MCF 10A (cell line): ENCODE measurements around the gene COPG2. TPM values are rescaled to one million over a fixed set of nuclear protein-coding genes. Genes with fewer than 3 reads are reported as not detected.

Experiments
- BruUV-seq: library from RNA; stranded (reverse); fragments of 400-500 nt; replicated peaks from 2 replicates; lab custom pipeline; 2021; lab: Mats Ljungman, UMichigan
- CTCF ChIA-PET: fragments of 300-600 bp; sonication (Branson Sonifier 250); formaldehyde crosslinking; extraction: SDS; loops from one replicate; lab custom pipeline; 2021; ENCODE audit warnings: antibody characterized with exemption, inconsistent platforms; lab: Yijun Ruan, JAX
- POLR2A ChIA-PET: fragments of 300-600, 350-650 bp; sonication (Branson Sonifier 250); formaldehyde crosslinking; extraction: SDS; loops from one replicate; lab custom pipeline; 2020; ENCODE audit warnings: antibody characterized with exemption, inconsistent platforms; lab: Yijun Ruan, JAX
- DNase-seq: peaks from one replicate; pipeline ENCODE4 v3.0.0-alpha.2; 2018; ENCODE audit not compliant: unreplicated experiment
- H3K27ac Mint-ChIP-seq: one replicate; pipeline ENCODE4 v1.8.0; 2022; ENCODE audit warnings: mild to moderate bottlenecking, low read depth, mixed read lengths; ENCODE audit not compliant: unreplicated experiment
- H3K27me3 Mint-ChIP-seq: one replicate; pipeline ENCODE4 v1.8.0; 2022; ENCODE audit warnings: mixed read lengths; ENCODE audit not compliant: insufficient read depth, unreplicated experiment
- H3K36me3 Mint-ChIP-seq: one replicate; pipeline ENCODE4 v1.8.0; 2022; ENCODE audit warnings: mild to moderate bottlenecking, moderate library complexity, mixed read lengths; ENCODE audit not compliant: insufficient read depth, unreplicated experiment
- H3K4me1 Mint-ChIP-seq: one replicate; pipeline ENCODE4 v1.8.0; 2022; ENCODE audit warnings: mixed read lengths; ENCODE audit not compliant: insufficient read depth, unreplicated experiment
- H3K4me3 Mint-ChIP-seq: one replicate; pipeline ENCODE4 v1.8.0; 2022; ENCODE audit warnings: mild to moderate bottlenecking, moderate library complexity, mixed read lengths; ENCODE audit not compliant: unreplicated experiment
- H3K9me3 Mint-ChIP-seq: one replicate; pipeline ENCODE4 v1.8.0; 2022; ENCODE audit warnings: mixed read lengths; ENCODE audit not compliant: unreplicated experiment
- intact Hi-C: fragments of 100-400 bp; cut with micrococcal nuclease; formaldehyde crosslinking; loops from 2 replicates; pipeline ENCODE4 v1.14.1; 2022
- total RNA-seq: library from RNA; stranded (reverse); gene quantifications from 2 replicates; pipeline ENCODE4 v1.2.3, GENCODE V29; 2022
- TF ChIP-seq, protein P1 (sequence below): fragments of 200-600 bp; IDR thresholded peaks from one replicate; pipeline ENCODE4 v1.8.0; 2022; ENCODE audit warnings: antibody characterized with exemption, mild to moderate bottlenecking; ENCODE audit not compliant: unreplicated experiment

COPG2 gene
- total RNA-seq, 1 experiment from 2014 or later: 24.7 TPM

DNA sequence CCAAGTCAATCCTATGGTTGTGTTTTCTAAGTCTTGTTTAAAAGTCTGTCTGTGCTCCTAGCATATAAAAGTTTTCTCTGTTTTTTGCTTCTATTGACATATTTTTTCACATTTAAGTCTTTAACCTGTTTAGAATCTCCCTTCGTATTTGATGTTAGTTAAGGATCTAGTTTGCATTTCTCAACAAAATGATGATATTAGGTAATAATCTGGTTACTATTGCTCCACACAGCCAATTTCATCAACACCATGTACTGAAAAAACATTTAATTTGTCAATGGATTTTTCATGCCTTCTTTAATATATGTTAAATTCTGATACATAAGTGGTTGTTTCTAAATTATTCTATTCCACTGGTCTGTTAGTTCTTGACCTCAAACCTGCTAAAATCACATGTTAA, 35.3 kb upstream of the COPG2 start:
- H3K36me3 Mint-ChIP-seq: no peaks in the 10 kb centered on the region
- H3K27ac Mint-ChIP-seq: no peak overlapping the region
- no peaks in the 10 kb centered on the region for H3K4me1 Mint-ChIP-seq
- no TSS peak for BruUV-seq
- peaks cover 13% of the 10 kb centered on the region for H3K27me3 Mint-ChIP-seq
- ChIA-PET CTCF (no interaction called here), POLR2A (no interaction called here)
- DNase-seq: no peak
- TF ChIP-seq, protein P1, sequence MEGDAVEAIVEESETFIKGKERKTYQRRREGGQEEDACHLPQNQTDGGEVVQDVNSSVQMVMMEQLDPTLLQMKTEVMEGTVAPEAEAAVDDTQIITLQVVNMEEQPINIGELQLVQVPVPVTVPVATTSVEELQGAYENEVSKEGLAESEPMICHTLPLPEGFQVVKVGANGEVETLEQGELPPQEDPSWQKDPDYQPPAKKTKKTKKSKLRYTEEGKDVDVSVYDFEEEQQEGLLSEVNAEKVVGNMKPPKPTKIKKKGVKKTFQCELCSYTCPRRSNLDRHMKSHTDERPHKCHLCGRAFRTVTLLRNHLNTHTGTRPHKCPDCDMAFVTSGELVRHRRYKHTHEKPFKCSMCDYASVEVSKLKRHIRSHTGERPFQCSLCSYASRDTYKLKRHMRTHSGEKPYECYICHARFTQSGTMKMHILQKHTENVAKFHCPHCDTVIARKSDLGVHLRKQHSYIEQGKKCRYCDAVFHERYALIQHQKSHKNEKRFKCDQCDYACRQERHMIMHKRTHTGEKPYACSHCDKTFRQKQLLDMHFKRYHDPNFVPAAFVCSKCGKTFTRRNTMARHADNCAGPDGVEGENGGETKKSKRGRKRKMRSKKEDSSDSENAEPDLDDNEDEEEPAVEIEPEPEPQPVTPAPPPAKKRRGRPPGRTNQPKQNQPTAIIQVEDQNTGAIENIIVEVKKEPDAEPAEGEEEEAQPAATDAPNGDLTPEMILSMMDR: no peak
- intact Hi-C loops: no loop called here
- peaks cover 13% of the 10 kb centered on the region for H3K9me3 Mint-ChIP-seq
- no peak overlapping the region for H3K4me3 Mint-ChIP-seq

DNA sequence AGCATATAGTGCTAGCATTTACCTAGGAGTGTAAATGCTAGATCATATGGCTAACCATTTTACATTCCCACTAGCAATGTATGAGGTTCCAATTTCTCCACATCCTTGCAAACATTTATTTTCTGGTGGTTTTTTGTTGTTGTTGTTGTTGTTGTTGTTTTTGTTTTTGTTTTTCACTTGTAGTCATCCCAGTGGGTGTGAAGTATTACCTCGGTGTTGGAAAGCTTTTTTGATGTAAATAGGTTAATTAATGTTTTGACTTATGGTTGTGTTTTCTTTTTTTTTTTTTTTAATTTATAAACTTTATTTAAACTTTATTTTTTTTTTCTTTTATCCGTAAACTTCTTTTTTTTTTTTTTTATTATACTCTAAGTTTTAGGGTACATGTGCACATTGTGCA, 33.1 kb upstream of the COPG2 start:
- BruUV-seq: no TSS peak
- Mint-ChIP-seq H3K4me1 (no peaks in the 10 kb centered on the region), H3K27ac (no peak overlapping the region), H3K9me3 (peaks cover 7% of the 10 kb centered on the region), H3K27me3 (peaks cover 12% of the 10 kb centered on the region), H3K36me3 (no peaks in the 10 kb centered on the region), H3K4me3 (no peak overlapping the region)
- CTCF ChIA-PET: no interaction called here
- POLR2A ChIA-PET: interaction anchor here (0.9 kb wide), 2 partner anchors 13 to 631 kb away, joined by 3 read pairs; no protein-coding TSS in a partner anchor
- TF ChIP-seq, protein P1: no peak
- intact Hi-C loops: no loop called here
- no peak for DNase-seq

DNA sequence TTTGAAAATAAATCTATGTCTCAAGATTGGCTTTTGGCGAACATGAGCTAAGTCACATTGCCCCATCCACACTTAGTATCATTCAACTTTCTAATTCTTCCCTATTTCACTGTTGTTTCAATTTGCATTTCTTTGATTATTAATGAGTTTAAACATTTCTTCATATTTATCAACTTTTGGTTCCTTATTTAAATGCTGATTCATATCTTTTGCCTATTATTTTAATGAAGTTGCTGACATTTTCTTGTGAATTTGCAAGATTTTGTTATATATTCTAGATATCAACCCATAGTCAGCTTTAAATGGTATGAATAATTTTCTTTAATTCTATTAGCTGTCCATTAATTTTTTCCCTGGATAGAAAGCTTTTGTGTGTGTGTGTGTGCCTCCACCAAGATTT, 32.2 kb upstream of the COPG2 start:
- POLR2A ChIA-PET: interaction anchor here (0.9 kb wide), 2 partner anchors 12 to 630 kb away, joined by 3 read pairs; no protein-coding TSS in a partner anchor
- CTCF ChIA-PET: interaction anchor here (0.6 kb wide), 1 partner anchor 1124 kb away, joined by 4 read pairs; no protein-coding TSS in a partner anchor
- TF ChIP-seq, protein P1: no peak

DNA sequence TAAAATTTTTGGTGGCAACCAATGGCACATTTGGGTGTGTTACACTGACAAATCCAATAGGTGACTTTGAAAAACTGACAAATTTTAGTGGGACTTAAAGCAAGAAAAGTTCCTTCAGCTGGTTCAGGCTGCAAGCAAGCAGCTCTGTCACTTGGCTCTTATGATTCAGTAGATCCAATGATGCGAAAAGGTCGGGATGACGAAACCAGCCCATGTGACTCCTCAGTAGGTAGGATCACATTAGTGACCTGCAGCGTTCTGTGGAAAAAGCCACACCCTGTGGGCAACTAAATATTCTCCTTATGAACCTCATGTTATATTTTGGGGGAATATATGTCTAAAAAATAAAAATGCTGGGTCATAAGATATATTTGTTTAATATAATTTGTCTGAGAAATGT, 31.1 kb upstream of the COPG2 start:
- no peaks in the 10 kb centered on the region for H3K9me3 Mint-ChIP-seq
- no peak overlapping the region for H3K4me3 Mint-ChIP-seq
- ChIA-PET CTCF (interaction anchor here (0.7 kb wide), 1 partner anchor 509 kb away, joined by 3 read pairs; no protein-coding TSS in a partner anchor), POLR2A (no interaction called here)
- DNase-seq: peak; percentile 27
- TF ChIP-seq, protein P1: no peak
- BruUV-seq: no TSS peak
- H3K4me1 Mint-ChIP-seq: no peaks in the 10 kb centered on the region
- H3K36me3 Mint-ChIP-seq: no peaks in the 10 kb centered on the region
- no peak overlapping the region for H3K27ac Mint-ChIP-seq
- no peaks in the 10 kb centered on the region for H3K27me3 Mint-ChIP-seq
- intact Hi-C loops: loop anchor here (5.0 kb wide), 1 partner anchor 133 kb away; no protein-coding TSS in a partner anchor

More for the DNA sequence above, 32.2 kb upstream of the COPG2 start:
- Mint-ChIP-seq H3K27ac (no peak overlapping the region), H3K9me3 (no peaks in the 10 kb centered on the region), H3K4me1 (no peaks in the 10 kb centered on the region), H3K4me3 (no peak overlapping the region), H3K27me3 (peaks cover 3% of the 10 kb centered on the region), H3K36me3 (no peaks in the 10 kb centered on the region)
- BruUV-seq: no TSS peak
- intact Hi-C loops: no loop called here
- DNase-seq: no peak
